DND-41 (cell line): ENCODE measurements around the gene CRYBA2.

Experiments
- ATAC-seq: fragments of 200-7000 bp; cut with Tn5 transposase; 3 replicates; pipeline ENCODE4 v1.9.1; 2021; ENCODE audit warnings: low read depth; ENCODE audit not compliant: insufficient read depth
- DNase-seq: peaks from one replicate; pipeline ENCODE4 v3.0.0-alpha.2; 2020
- H2AFZ ChIP-seq: 2 replicates; pipeline ENCODE4 v1.6.0; 2012; ENCODE audit warnings: low read depth, low read length
- H3K27ac ChIP-seq: 2 replicates; pipeline ENCODE4 v1.5.1; 2012; ENCODE audit warnings: low read length, inconsistent platforms
- H3K27me3 ChIP-seq: fragments of 200-600 bp; sonication (generic); 2 replicates; pipeline ENCODE4 v1.6.0; 2012; ENCODE audit warnings: low read length, mild to moderate bottlenecking, inconsistent platforms; ENCODE audit not compliant: insufficient read depth, poor library complexity
- H3K36me3 ChIP-seq: 2 replicates; pipeline ENCODE4 v1.5.1; 2012; ENCODE audit warnings: low read length, inconsistent platforms; ENCODE audit not compliant: insufficient read depth
- H3K4me1 ChIP-seq: 2 replicates; pipeline ENCODE4 v1.5.1; 2012; ENCODE audit warnings: mild to moderate bottlenecking, low read length; ENCODE audit not compliant: insufficient read depth
- H3K4me2 ChIP-seq: 2 replicates; pipeline ENCODE4 v1.6.0; 2012; ENCODE audit warnings: mild to moderate bottlenecking, moderate library complexity, low read length, inconsistent platforms; ENCODE audit not compliant: insufficient read depth
- H3K4me3 ChIP-seq, 2 experiments: fragments of 200-600 bp in 1 of 2; shearing (Covaris generic) in 1 of 2; 2 replicates each; pipeline ENCODE4 v1.5.1; 2012 to 2016; ENCODE audit warnings: inconsistent platforms in 2 of 2, low read length in 2 of 2, mild to moderate bottlenecking in 2 of 2, low read depth in 1 of 2, moderate library complexity in 1 of 2
- H3K79me2 ChIP-seq: 2 replicates; pipeline ENCODE4 v1.6.0; 2012; ENCODE audit warnings: low read length, inconsistent platforms; ENCODE audit not compliant: insufficient read depth
- H3K9ac ChIP-seq: 2 replicates; pipeline ENCODE4 v1.6.0; 2012; ENCODE audit warnings: low read depth, mild to moderate bottlenecking, inconsistent platforms, low read length, moderate library complexity
- H3K9me3 ChIP-seq: 2 replicates; pipeline ENCODE4 v1.5.1; 2012; ENCODE audit warnings: low read length, moderate library complexity, mild to moderate bottlenecking, inconsistent platforms; ENCODE audit not compliant: insufficient read depth, severe bottlenecking
- H4K20me1 ChIP-seq: 2 replicates; pipeline ENCODE4 v1.6.0; 2012; ENCODE audit warnings: low read length; ENCODE audit not compliant: insufficient read depth
- EZH2 ChIP-seq: IDR thresholded peaks from 3 replicates; pipeline ENCODE4 v1.6.1; 2012; ENCODE audit warnings: borderline replicate concordance, low read depth, mild to moderate bottlenecking, moderate library complexity, low read length, inconsistent platforms; ENCODE audit not compliant: severe bottlenecking
- TF ChIP-seq, protein P1 (sequence below): IDR thresholded peaks from 2 replicates; pipeline ENCODE4 v1.5.1; 2012; ENCODE audit warnings: borderline replicate concordance, low read length, moderate library complexity, mild to moderate bottlenecking; ENCODE audit not compliant: poor library complexity, severe bottlenecking; ENCODE audit errors: extremely low read depth

Gene CRYBA2

DNA sequence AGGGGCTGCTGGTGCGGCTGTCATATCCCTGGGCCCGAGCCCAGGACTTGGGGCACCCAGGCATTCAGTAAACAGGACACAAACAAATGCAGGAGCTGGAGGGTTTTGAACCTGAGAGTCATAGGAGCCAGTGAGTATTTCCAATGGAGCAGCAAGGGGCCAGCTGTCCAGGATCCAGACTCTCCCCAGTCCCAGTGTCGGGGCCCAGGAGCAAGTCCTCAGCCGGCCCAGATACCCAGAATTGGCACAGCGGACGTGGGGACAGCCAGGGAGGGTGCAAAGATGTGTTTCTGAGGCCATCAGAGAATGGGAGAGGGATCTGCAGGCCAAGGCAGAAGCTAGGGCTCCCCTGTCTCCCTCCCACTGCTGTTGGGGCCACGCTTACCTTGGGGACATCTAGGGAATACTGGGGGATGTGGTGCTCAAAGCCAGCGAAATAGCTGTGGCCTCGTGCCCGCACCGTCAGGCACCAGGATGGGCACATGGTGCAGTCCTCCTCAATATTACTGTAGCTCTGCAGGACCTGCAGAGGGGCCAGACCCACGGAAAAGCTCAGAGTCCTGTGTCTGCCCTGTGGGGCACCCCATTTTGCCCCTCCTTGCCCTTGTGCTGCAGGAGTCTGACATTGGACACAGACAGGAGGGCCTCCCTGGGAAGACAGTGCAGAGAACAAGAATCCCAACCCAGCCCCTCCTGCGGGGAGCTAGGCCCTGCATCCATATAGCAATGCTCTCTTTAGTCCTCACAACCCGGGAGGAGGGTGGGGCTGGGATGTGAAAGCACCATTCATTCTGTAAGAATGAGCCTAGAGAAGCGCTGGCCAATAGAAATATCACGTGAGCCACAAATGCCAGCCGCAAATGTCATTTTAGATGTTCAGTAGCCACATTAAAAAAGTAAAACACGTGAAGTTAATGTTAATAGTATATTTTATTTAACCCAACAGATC is 32.7 kb upstream of the CRYBA2 start:
- H3K4me2 ChIP-seq, result no peak overlapping the region
- DNase-seq, result no peak
- peaks cover 13% of the 10 kb centered on the region for H3K27me3 ChIP-seq
- TF ChIP-seq, protein P1, sequence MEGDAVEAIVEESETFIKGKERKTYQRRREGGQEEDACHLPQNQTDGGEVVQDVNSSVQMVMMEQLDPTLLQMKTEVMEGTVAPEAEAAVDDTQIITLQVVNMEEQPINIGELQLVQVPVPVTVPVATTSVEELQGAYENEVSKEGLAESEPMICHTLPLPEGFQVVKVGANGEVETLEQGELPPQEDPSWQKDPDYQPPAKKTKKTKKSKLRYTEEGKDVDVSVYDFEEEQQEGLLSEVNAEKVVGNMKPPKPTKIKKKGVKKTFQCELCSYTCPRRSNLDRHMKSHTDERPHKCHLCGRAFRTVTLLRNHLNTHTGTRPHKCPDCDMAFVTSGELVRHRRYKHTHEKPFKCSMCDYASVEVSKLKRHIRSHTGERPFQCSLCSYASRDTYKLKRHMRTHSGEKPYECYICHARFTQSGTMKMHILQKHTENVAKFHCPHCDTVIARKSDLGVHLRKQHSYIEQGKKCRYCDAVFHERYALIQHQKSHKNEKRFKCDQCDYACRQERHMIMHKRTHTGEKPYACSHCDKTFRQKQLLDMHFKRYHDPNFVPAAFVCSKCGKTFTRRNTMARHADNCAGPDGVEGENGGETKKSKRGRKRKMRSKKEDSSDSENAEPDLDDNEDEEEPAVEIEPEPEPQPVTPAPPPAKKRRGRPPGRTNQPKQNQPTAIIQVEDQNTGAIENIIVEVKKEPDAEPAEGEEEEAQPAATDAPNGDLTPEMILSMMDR, result no peak
- no peak for TF ChIP-seq EZH2
- no peak overlapping the region for H3K27ac ChIP-seq
- H3K4me3 ChIP-seq, result no peak overlapping the region
- H4K20me1 ChIP-seq, result peaks cover 8% of the 10 kb centered on the region; the same call in 1 of the 2 replicates
- no peaks in the 10 kb centered on the region for H3K79me2 ChIP-seq
- H2AFZ ChIP-seq, result no peak overlapping the region
- H3K9ac ChIP-seq, result no peak overlapping the region
- H3K9me3 ChIP-seq, result no peaks in the 10 kb centered on the region
- no peaks in the 10 kb centered on the region for H3K4me1 ChIP-seq
- H3K36me3 ChIP-seq, result no peaks in the 10 kb centered on the region
- no peak for ATAC-seq

DNA sequence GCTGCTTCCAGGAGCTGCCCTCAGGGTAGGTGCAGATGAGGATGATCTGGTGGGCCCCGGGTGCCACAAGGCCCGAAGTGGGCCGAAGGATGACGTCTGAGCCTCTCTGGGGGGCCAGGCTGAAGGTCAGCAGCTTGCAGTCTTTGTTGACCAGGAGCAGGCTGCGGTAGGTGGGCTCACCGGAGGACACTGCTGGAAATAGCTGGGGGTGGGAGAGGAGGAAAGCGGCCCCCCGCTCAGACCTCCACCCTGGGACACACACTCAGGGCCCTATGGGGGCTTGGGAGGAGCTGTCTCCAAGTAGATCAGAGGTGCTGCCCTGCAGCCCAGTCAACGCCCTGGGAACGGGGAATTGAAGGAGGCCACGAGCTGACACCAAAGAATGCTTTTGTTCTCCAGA is 30.8 kb upstream of the CRYBA2 start:
- H3K36me3 ChIP-seq, result no peaks in the 10 kb centered on the region
- no peak overlapping the region for H2AFZ ChIP-seq
- H3K9me3 ChIP-seq, result no peaks in the 10 kb centered on the region
- no peak overlapping the region for H3K4me3 ChIP-seq
- no peaks in the 10 kb centered on the region for H3K79me2 ChIP-seq
- H3K9ac ChIP-seq, result no peak overlapping the region
- no peak overlapping the region for H3K27ac ChIP-seq
- TF ChIP-seq, protein P1, result no peak
- TF ChIP-seq EZH2, result no peak
- peaks cover 3% of the 10 kb centered on the region; the same call in 1 of the 2 replicates for H4K20me1 ChIP-seq
- peaks cover 13% of the 10 kb centered on the region for H3K27me3 ChIP-seq
- no peak for DNase-seq
- ATAC-seq, result no peak
- no peaks in the 10 kb centered on the region for H3K4me1 ChIP-seq
- no peak overlapping the region for H3K4me2 ChIP-seq

DNA sequence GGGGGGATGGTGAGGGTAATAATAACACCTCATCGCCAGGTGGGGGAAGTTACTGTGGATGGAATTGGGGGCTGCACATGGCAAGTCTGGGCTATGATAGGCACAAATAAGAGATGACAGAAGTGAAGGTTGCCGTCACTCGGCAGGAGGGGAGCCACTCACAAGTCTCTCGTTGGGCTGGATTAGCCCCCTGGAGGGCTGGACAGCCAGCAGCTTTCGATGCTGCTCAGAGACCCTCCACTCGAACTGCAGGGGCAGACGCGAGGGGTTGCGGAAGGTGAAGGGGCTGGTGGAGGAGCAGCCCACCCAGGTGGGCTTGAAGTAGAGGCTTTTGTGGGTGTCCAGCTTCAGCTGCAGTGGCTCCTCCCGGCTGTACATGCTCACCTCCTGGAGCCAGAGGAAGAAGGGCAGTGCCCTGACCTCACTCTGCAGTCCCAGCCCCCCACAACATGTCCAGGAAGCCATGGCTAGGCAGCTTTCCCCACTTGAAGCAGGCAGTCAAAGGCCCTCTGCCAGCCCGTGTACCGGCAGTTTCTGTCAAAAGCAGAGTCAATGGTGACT is 29.9 kb upstream of the CRYBA2 start:
- TF ChIP-seq, protein P1, result no peak
- TF ChIP-seq EZH2, result no peak
- H4K20me1 ChIP-seq, result no peaks in the 10 kb centered on the region
- H3K36me3 ChIP-seq, result no peaks in the 10 kb centered on the region
- no peaks in the 10 kb centered on the region for H3K4me1 ChIP-seq
- ATAC-seq (no peak), DNase-seq (no peak)
- H3K4me3 ChIP-seq, result no peak overlapping the region
- no peak overlapping the region for H3K4me2 ChIP-seq
- H3K27me3 ChIP-seq, result peaks cover 13% of the 10 kb centered on the region
- no peak overlapping the region for H3K9ac ChIP-seq
- H3K27ac ChIP-seq, result no peak overlapping the region
- H3K9me3 ChIP-seq, result no peaks in the 10 kb centered on the region
- H3K79me2 ChIP-seq, result no peaks in the 10 kb centered on the region
- no peak overlapping the region for H2AFZ ChIP-seq
